NCI-H526 (cell line): Measurements from ENCODE around the gene ZNF544.

Source experiments
- DNase-seq, 2 experiments: peaks; one replicate each; lab custom pipeline; 2025; lab: John Stamatoyannopoulos, UW

ZNF544 gene

GRCh38 chr19:58228585-58229254, at the start of gene ZNF544:
Gene ZNF544, plus strand, starts transcription at chr19:58228914. Its CDS starts 15,110 bp downstream, at chr19:58244024.
- peak; percentile 60 to 80 for DNase-seq

DNA sequence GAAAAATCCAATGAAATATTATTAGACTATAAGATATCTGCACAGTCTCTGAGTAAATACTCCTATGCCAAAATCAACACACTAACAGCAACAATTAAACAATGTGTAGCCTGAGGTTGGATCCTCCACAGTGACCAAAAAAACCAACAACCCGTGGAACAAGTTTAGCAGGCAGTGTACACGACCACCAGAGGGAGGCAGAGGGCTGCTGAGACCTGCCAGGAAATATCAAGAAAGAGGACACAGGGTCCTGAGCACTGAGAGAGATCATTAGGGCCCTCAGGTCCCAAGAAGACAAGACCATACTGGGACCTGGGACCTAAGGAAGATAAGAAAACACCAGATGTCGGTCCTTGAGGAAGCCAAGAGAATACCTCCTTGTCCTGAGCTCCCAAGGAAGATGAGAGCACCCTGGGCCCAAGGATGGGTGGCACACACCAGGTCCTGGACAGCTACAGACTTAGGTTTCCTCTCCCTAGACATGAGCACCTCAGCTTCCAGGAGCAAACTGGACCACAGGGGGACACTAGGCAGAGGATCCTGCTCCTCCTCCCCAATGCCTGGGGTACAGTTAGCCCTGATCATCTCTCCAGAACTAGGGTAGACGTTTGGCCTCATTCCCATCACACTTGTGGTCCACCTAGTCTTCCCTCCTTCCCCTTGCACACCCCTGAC, 46.7 kb upstream of the ZNF544 start:
- DNase-seq = peak in 1 of 2 experiments; percentile 50

DNA sequence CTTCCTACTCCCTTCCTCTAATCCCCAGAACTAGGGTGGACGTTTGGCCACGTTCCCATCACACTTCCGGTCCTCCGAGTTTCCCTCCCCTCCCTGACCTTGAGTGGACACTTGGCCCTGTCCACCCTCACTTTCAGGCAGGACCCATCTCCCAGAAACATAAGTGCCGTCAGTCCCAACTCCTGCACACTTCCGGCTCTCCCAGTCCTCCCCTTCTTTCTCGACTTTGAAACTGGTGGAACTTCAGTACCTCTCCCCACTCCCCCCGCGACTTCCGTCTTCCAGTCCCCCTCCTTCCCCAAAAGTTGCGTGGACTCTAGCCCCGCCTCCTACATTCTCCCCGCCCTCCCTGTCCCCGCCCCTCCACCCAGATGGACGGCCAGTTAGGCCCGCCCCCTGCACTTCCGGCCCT, 46.1 kb upstream of the ZNF544 start:
- peak in 1 of 2 experiments; percentile 46 for DNase-seq

DNA sequence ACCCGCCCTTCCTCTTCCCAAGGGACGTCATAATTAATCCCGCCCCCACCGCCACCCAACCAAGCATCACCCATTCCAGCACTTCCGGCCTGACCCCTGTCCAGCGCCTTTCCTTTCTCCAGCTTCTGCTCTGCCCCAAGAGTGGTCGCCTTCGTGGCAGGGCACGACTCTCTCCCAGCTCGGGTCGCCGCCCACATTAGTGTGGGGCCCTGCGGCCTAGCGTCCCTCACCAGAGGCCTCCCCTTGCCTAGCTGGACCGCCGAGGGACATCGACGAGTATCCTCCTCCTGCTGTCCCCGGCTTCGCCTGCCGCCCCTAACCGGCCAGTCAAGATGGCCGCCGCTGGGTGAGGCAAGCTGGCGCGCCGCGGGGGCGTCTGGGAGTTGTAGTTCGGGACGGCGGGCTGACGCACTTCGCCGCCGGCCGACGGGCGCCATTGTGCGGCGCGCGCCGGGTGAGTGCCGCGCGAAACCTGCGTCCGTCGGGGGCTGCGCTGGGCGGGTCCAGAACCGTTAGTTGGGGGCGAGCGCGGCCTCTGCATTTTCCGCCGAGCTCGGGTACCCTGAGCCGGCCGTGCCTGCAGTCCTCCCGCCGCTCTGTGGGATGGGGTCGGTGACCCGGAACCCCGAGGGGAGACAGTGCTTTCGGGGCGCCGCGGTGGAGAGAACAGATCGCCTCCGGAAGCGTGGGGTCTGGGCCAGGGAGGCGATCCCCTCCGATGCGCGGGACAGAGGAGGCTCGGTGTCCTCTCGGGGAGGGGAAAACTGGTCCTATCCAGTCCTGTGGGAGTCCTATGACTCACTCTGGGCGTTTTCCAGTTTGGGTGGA, 45.5 kb upstream of the ZNF544 start, which contains the start of gene ZNF274:
TSS of gene ZNF274 (plus strand) at position 73 of the 828 bp plus-strand sequence. CDS start 905 bp downstream, outside the sequence.
- DNase-seq = peak; percentile 42 to 89

DNA sequence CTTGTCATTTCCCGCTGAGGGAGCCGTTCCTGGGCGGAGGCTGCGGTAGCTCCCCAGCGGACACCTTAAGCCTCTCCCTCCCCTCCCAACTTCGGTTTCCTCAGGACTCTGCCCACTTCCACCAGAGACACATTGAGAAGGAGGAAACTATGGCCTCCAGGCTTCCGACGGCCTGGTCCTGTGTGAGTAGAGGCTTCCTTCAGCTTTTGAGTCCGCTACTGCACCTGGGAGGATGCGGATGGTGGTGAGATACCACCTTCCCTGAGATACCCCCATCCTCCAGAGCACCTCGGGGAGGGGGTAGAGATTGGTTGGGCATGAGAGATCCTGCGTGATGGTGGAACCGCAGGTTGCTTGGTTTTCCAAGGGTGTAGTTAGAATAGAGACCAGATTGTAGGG, 44.9 kb upstream of the ZNF544 start:
- no peak for DNase-seq

DNA sequence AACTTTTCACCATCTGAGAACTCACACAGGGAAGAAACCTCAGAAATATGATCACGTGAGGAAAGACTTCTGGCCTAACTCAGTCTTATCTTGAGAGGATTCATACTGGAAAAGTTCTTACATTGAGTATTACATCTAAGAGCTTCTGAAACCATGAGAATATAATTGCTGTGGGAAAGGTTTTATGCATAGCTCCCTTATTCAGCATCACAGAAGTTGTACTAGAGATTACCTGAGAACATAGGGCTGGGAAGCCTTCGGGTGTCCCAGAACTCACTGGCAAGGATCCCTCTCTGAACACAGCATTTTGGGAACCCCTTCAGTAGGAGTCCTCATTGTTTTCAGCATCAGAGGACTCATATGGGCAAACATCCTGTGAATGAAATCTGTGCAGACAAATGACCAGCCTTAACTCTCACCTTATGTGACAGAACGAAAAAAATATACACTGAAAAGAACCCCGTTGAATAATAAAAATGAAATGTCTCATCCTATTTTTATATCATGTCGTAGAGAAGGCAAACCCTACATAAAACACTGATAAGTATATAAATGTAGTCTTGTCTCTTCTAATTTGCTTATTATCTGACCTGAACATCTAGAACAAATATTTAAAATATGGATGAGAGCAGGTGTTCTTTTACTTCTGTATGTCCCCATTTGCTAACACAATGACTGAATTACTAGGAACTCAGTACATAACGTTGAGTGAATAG, 31.7 kb upstream of the ZNF544 start:
- no peak for DNase-seq

DNA sequence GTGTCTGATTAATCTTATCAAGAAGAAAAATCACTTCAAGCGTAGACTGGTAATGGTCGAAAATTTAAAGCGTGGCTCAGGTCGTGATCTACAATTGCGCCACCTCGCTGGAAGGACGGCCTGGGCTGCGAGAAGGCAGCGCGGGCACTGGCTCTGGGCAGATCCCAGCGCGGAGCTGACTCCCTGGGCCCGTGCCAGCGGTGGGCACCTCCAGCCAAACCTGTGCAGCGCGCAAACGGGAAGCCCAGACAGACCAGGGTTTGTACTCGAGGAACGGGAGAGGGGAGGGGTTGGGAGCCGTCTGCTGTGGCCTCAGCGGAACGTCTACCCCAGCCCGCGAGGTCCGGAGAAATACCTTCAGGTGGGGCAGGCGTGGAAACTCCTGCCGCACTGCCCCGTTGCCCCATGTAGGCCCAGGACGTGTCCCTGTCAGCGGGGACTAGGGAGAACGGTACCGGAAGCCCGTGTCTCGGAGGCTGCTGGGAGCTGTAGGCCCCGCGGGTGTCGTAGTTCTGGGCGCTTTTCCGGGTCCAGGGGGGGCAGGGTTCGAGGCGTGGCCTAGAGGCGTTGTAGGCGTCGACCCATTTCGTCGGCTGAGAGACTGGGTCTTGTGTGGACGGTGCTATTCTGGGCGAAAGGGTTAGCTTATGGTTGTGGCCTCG, 24.8 kb upstream of the ZNF544 start:
- DNase-seq = no peak

GRCh38 chr19:58204566-58204965, 24.1 kb upstream of the ZNF544 start:
- DNase-seq = no peak

DNA sequence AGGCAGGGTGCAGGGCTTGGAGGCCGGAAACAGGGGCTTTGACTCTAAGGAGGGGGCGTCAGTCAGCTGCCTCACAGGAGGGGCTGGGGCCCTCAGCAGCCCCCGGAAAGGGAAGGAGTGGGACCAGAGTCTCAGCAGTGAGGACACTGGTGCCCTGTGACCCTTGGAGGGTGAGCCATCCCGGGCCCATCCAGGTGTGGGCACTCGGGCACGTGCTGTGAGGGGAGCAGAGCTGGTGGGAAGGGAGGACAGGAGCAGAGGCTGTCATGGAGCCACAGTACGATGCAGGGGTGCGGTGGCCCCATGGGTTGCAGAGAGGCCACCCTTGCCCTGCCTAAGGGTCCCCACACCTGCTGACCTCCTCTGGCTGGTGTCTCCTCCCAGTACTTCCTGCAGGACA, 19.1 kb upstream of the ZNF544 start:
- no peak for DNase-seq

GRCh38 chr19:58212336-58213074, 16.2 kb upstream of the ZNF544 start:
- DNase-seq = no peak

- no peak for DNase-seq
Observed at GRCh38 chr19:58213075-58213369, 15.7 kb upstream of the ZNF544 start.

DNA sequence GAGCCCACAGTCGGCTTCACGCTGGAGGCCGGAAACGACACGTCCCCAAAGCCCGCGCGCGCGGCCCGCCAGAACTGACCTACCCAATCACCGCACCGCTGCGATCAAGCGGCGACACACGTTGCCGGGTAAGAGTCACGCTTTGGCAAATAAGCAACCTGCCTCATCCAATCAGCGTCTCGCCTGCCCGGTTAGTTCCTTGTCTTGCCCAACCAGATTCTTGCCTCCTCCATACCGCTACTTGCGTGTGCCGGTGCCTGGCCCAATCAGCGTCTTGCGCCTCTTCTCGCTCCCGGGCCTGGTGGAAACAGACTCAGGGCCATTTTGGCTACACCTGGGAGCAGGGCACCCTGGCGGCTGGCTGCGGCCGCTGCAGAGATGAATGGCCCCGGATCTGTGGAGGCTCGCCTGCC, 11.6 kb upstream of the ZNF544 start:
- no peak for DNase-seq

GRCh38 chr19:58217607-58218391, 10.9 kb upstream of the ZNF544 start:
- DNase-seq = no peak

DNA sequence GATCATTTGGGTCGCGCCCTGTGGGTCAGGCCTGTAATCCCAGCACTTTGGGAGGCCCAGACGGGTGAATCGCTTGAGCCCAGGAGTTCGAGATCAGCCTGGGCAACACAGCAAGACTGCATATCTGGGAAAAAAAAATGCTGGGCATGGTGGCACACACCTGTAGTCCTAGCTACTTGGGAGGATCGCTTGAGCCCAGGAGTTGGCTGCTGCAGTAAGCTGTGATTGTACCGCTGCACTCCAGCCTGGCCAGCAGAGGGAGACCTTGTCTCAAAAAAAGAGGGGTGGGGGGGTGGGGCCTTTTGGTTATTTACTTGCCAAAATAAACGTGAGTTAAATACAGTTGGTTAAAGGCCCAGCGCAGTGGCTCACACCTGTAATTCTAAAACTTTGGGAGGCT, 9.8 kb upstream of the ZNF544 start:
- peak in 1 of 2 experiments; percentile 10 for DNase-seq

DNA sequence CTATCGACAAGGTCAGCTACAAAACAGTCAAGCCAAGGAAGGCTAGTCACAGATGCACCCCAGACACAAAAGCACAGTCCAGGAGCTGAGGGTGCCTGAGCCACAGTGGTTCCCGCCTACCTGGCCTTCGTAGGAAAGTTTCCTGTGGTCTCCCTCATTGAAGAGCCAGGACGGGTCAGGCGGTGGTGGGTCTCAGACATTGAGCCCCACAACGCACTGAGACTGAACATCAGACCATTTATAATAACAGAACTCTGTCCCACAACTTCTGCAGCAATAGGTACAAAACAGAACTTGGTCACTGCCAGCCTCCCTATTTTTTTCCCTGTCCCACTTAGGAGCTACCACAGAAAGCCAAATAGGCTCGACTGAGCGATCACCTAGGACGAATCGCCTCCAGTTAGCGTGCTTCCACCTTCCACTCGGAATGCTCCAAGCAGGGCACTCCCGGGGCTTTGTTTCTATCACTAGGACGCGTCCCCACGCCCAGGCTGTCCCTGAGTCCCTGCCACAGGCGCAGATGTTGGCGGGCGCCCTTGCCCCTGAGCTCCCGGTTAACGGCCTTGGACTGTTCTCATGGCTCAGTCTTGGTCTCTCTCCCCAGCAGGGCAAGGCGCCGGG, 640 bp upstream of the ZNF544 start:
- DNase-seq = peak in 1 of 2 experiments; percentile 23

DNA sequence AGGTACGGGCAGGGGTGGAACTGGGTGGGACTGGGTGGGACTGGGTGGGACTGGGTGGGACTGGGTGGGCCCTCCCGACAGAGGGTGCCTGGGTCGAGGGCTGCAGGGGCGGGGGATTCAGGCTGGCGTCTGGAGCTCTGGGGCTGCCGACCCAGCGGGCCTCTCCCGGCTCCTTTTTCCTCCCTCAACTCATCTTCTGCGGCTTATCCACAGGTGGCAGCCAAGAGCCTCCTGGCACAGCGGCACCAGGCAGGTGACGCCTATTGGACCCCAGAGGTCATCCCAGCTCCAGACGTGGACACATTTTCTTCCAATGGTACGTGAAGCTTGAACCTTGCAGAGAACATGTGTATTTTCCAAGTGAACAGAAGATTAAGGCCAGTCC, 533 bp downstream of the ZNF544 start:
- peak in 1 of 2 experiments; percentile 13 for DNase-seq

- DNase-seq = no peak
Observed at GRCh38 chr19:58237324-58237723, 8.6 kb downstream of the ZNF544 start.

GRCh38 chr19:58243351-58243750, 14.6 kb downstream of the ZNF544 start:
- DNase-seq = no peak

GRCh38 chr19:58248886-58249285, 20.2 kb downstream of the ZNF544 start:
- no peak for DNase-seq
